HL-60/S4 treated with phorbol 12-myristate 13-acetate at 8.2 ng/mL for 4 days and 3 days (cell line): ENCODE data around the gene S100A2.
"Not testable (repeated sequence)": the region's sequence is repeated elsewhere in the genome, so short reads cannot be mapped to it uniquely, and the experiment has no call there.

Experiments
- in situ Hi-C: fragments of 300-500 bp; cut with MboI; formaldehyde crosslinking; loops from 2 replicates; pipeline ENCODE4 v1.15.0; 2022; ENCODE audit warnings: low sequenced_read_pairs

S100A2 gene

DNA sequence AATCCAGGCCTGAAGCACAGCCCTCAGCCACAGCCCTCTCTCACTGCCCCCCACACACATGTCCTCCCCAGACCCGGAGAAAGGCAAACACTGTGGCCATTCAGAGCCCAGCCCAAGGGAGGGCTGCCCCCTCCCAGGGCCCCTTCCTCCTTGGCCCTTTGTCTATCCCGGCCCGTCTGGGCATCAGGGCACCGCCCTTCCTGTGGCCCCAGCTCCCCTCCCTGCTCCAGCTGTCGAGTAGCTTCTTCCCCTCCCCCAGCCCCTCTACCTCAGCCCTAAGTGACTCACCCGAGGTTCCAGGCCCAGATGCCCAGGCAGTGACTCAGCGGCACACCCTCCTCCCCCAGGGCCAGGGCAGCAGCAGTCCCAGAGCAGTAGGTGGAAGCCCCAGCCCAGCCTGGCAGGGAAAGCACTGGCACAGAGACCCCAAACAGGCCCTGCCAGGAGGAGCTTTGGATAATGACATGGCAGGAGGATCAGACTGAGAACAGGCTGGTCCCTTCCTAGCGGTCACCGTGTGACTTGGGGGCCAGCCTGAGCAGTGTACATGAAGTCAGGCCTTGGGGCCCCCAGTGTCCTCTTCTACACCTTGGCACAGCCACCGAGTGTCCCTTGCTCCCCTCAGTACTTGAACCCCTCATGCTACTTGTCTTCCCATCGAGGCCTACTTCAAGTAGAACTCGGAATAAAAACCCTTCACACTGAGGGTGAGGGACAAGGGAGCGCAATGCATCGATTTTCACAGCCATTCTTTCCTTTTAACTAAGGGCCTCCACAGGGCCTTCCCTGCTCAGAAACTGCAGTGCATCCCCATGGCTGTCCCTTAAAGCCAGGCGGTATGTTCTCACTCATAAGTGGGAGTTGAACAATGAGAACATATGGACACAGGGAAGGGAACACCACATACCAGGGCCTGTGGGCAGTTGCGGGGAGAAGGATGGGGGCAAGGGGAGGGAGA, 1.0 kb upstream of the S100A2 start:
- in situ Hi-C loops, result no loop called here

DNA sequence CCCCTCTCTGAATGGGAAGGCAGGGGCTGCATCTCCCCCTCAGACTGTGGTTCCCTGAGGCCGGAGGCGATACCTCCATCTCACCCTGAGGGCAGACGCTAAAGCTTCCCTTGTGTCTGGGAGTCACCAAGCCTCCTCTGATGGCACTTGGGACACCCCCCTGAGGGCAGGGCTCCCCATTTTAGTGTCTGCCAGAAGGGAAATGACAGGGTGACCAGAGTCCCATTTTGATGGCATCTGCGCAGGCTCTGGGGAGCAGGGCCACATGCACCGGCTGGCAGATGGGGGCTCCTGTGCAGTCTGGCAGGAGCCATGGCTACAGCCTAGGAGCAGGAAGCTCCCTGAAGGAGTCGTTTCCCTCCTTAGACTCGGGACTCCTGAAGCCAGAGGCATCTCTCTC, 1.7 kb downstream of the S100A2 start:
- in situ Hi-C loops, result no loop called here

DNA sequence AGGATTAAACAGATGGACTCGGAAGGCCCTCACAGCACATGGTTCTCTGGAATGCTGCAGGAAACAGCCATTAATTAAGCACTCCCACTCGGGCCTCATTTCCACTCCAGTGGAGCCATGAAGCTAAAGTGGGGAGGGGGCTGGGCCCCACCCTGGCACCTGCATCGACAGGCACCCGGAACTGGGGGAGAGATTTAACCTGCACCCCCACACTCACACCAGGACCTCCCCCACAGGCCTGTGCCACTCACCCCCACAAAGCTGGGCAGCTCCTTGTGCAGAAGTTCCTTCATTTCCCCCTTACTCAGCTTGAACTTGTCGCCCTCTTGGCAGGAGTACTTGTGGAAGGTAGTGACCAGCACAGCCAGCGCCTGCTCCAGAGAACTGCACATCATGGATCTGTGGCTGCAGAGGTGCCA, 2.2 kb downstream of the S100A2 start:
- in situ Hi-C loops, result no loop called here

DNA sequence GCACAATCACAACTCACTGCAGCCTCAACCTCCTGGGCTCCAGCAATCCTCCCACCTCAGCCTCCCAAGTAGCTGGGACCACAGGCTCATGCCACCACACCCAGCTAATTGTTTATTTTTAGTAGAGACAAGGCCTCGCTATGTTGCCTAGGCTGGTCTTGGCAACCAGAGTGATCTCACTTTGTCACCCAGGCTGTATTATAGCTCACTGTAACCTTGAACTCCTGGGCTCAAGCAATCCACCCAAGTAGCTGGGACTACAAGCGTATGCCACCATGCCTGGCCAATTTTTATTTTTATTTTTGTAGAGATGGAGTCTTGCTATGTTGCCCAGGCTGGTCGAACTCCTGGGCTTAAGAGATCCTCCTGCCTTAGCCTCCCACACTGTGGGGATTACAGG, 3.6 kb downstream of the S100A2 start:
- in situ Hi-C loops, result not testable (repeated sequence)

DNA sequence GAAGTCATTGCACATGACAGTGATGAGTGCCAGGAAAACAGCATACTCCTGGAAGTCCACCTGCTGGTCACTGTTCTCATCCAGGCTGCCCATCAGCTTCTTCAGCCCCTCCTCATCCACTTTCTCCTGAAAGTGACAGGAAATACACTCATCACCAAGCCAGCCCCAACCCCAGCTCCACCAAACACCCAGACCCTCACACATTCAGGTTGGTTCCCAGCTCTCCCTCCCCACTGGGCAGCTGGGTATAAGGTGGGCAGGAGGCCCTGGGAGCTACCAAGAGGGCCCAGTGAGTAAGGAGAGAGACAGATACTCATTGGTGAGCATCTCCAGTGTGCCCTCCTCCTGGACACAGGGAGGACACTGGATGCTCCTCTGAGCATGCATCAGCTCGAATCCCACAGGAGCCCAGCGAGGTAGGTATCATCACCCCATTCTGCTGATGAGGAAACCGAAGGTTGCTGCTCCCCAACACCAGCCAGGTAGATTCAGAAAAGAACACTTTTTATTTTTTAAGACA, 4.1 kb downstream of the S100A2 start:
- in situ Hi-C loops, result no loop called here

DNA sequence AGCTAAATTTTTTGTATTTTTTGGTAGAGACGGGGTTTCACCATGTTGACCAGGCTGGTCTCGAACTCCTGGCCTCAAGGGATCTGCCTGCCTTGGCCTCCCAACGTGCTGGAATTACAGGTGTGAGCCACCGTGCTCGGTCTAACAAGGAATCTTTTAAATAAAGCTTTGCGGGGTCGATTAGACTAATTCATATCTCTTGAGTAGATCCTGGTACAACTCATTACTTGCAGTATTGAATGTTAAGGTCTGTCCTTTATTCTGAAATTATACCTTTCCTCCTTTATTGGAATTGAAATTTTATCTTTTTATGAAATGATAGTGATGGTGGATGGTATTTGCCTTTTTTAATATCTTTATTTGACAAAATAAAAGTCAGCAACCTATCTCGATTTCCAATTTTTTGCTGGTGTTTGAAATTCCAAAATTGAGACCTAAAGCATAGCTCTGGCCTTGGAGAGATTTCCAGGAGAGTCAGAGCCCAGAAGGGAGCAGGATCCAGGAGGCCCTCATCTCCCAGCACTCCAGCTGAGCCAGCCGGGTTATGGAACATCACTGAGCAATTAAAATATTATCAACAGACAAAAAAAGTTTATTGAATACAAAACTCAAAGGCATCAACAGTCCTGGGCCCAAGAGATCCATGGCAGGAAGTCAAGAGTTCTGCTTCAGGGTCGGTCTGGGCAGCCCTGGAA, 4.7 kb downstream of the S100A2 start:
- in situ Hi-C loops, result no loop called here

DNA sequence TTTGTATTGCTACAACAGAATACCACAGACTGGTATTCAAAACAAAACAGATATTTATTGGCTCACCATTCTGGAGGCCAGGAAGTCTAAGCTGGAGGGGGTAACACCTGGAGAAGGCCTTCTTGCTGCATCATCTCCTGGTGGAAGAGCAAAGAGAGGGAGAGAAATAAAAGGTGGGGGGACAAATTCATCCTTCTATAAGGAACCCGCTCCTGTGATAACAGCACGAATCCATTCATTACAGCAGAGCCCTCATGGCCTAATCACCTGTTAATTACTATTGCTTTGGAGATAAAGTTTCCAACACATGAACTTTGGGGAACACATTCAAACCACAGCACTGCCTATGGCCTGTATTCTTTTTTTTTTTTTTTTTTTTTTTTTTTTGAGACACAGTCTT, 5.4 kb downstream of the S100A2 start:
- in situ Hi-C loops, result no loop called here

DNA sequence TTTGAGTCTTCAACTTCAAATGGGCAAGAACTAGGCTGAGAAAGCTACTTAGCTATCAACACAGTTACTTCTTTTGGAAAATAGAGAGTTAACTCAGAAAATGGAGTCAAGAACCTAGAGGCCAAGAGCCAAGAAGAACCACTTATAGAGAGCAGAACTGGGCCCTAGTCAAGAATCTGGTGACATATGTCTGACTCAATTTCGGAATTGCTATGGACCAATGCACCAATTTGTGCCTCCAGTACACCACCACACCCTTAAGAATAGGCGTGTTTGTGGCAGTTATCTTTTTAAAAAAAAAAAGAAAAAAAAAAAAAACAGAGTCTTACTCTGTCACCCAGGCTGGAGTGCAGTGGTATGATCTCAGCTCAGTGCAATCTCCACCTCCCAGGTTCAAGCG, 7.8 kb downstream of the S100A2 start:
- in situ Hi-C loops, result no loop called here

DNA sequence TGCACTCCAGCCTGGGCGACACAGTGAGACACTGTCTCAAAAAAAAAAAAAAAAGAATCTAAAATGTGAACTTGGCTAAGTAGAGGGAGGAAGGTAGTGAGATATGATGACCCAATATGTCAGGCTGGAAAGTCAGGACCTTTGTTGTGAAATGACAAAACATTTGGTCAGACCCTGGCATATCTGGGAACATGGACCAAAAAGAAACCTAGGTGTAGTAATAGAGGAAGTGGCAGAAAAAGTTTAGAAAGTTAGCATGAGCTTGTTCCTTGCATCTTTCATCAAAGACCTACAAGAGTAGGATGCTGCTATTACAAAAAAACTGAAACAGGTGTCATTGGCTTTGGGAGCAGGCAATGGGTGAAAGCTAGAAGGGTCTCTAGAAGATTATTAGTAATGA, 9.3 kb downstream of the S100A2 start:
- in situ Hi-C loops, result no loop called here

DNA sequence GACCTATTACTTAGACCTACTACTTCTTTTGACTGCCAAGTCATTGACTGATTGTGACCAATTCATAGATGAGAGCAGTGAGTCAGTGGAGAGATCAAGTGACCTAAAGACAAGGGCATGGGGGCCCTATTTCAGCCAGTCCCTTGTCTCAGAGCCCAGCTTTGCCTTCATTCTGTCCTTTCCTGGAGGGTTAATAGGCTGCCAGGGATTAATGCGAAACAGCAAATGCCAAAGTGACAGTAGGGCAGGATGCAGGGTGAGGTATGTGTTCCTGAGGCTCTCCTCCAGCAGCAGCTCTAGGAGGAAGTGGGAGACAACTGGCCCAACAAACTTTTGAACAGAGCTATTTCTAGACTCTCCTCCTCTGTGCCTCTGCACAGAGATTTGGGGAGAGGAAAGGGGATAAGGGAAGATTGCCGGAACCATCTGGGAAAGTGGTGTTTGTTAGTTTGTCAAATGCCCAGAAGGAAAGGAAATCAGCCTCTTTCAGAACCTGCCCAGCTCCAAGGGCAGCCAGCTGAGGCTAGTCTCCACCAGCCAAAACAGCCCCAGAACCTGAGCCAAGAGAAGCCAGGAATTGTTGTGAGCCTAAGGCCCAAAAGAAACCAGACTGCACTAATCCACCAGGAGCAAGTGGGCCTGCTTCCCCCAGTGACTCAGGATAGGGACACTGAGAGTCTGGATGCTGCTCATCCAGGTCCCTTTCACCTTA, 11.7 kb downstream of the S100A2 start:
- in situ Hi-C loops, result no loop called here

DNA sequence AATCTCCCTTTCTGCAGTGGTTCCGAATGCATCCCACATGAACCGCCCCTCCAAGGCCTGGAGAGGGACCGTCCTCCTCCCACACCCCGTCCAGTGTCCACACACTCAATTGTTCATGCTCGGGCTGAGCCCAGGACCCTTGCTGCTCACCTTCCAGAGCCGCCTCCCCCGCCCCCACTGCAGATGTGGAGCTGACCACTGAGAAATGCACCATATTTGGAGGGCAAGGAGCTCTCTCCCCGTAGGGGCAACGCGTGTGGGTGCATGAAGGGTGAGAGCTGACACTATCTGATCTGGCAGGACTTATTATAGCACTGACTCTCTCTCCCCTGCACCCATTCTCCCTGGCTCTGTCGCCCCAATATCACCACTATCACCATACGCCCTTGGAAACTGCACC, 12.5 kb downstream of the S100A2 start:
- in situ Hi-C loops, result no loop called here

DNA sequence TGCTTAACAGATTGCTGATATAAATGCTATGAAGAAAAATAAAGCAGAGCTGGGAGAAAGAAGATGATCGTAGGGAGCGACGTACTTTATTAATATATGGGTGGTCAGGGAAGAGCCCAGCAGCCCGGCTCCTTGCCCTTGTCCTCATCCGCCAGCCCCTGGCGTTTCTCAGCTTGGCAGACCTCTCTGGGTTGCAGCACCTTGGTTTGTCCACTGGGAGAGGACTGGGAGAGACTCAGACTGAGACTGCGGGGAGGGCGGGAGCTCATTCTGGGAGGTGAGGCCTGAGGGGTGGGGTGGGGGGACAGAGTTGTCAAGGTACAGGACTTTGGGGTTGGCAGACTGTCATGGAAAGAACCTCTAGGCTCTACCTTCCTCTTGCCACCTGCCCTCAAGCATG, 13.3 kb downstream of the S100A2 start:
- in situ Hi-C loops, result no loop called here

DNA sequence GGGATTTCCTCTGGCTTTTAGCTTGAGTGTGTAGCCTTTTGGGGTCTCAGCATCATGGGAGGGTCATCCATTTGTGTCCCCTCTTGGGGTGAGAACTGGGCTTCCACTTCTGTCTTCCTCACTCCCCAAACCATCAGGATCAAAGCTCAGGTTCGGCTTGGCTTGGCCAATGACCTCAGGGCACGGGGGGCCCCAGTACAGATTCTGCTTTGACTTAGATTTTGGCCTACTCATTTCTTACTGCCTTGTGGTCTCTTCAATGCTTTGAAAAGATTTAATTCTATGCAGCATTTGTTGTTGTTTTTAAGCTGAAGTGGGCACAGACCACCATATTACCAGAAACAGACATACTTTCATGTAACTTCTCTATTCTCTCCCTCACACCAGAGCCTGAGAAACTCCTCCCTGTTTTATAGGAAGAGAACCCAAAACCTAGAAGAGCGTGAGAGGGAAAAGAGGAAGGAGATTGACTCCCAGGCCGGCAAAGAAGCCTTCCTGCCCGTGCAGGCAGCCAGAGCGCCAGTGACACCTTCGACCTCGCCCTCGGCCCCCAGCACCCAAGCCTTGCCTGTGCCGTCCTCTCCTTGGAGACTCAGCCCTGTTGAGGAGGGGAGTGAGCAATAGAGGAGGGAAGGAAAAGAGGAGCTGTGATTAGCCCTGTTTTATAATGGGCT, 14.7 kb downstream of the S100A2 start:
- in situ Hi-C loops, result no loop called here

DNA sequence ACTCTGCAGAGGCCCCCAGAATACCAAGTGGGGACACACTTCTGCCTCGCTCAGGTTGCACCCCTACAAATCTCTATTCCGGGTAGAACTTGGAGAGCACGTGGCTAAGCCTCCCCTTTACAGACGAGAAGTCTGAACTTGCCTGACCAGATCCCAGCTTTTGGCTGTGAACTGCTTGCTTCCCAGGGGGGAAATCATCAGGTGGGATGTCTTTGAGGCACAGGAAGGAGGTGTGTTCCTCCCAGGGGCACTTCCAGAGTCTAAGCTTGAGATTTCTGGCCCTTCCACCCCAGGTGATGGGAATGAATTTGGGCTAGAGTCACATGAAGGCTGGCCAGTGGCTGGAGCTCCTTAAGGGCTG, 15.3 kb downstream of the S100A2 start:
- in situ Hi-C loops, result no loop called here

DNA sequence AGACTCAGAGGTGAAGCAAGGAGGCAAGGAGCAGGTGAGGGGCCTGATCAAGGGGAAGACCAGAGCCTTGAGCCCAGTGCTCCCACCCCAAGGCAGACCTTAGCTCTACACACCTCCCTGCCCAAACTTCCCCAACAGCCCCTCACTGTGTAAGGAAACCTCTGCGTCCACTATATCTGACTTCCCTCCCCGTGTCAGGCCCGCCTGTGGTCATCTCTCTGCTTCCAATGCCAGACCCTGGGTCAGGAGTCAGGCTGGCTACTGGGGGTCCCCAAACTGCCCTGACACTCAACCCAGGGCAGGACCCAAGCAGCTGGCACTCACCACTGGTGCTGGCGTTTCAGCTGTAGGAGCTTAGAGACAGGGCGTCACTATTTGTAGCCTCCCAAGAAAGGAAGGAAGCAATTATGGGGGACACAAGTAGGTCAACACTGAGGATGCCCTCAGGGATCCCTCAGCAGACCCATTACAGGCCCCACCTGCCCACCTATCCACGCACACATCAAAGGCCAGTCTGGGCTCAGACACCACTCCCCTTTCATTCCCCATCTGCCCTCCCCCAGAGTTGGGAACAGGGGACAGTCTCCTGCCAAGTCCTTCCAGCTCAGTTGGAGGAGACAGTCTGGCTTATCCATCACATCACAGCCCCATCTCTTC, 15.8 kb downstream of the S100A2 start:
- in situ Hi-C loops, result loop anchor here (25.0 kb wide), 1 partner anchor 437 kb away; the partner anchor contains the start of genes JTB, RAB13 and RPS27

DNA sequence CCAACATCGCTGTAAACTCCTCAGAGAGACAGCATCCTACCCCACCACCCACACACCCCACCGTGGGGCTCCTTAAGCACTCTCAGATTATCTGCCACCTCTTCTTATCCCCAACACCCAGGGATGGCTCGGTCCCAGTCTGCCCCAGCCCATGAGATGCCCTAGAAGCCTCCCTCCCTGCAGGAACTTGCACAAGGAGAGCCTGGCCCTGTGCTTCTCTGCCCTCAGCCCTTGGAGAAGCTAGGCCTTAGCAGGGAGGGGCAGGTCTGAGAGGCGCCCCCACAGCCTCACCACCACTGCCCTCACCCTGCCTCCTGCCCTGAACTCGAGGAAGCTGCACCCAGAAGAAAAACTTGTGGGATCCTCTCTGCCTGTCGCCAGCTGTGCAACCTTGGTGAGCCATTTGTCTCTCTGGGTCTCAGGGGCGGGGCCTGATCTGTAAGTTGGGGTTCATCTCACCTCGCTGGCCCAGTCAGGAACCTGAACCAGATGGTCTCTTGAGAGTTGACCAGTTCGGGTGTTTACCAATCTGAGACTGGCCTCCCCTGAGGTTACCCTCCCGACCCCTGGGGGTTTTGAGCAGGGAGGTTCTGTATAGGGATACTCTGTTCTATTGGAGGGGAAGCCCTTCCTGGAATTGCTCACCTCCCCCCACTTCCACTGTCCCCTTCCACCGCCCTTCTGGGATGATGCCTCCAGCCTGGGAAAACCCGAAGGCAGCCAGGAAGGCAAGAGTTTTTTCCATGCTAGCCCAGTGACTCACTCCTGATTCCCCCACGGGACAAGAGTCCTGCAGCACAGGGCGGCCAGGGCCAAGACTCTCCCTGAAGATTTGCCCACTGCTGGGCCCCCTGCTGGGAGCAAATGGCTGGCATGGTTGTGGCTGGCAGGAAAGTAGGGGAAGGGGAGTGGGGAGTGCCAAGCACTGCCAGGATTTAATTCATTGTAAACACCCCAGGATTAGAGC, 16.6 kb downstream of the S100A2 start, which contains the start of gene S100A3:
Gene S100A3, minus strand, starts transcription at position 537 of the 967 bp plus-strand sequence. CDS start 773 bp downstream, outside the sequence.
- in situ Hi-C loops, result loop anchor here (25.0 kb wide), 1 partner anchor 438 kb away; the partner anchor contains the start of genes JTB, RAB13 and RPS27

DNA sequence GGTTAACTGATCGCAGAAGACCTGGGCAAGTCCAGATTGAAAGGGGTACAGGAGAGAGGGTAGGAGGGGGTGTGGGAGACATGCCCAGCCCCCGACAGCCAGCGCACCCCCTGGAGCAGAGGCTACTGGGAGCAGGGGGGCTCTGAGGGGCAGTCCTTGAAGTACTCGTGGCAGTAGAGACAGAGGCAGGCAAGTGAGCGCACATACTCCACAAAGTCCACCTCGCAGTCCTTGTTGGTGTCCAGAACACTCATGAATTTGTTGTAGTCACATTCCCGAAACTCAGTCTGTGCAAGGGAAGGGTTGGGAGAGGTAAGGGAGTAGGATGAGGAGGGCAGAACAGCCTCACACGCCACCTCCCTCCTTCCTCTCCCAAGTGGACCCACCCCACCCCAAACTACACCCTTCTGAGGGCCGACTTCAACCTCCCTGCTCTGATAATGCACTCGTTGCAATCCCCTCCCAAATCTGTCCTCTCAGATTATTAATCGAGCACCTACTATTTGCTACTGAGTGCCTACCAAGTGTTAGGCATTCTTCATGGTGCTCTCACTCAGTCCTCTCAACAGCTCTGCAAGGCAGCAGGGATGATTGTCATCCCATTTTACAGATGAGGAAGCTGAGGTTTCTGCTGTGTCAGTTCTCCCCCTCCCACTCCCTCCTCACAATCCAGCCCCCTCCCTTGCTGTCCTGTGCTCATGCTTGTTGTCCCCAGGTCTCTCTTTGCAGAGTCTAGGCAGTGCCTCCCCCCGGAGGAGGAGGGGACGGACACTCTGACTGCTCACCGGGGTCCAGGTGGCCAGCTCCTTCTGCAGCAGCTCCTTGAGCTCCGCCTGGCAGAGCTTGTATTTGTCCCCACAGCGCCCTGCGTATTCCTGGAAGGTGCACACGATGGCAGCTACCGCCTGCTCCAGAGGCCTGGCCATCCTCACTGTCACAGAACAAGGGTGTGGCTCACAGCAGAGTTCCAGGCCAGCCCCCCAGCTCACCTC, 17.8 kb downstream of the S100A2 start:
- in situ Hi-C loops, result loop anchor here (25.0 kb wide), 1 partner anchor 439 kb away; the partner anchor contains the start of genes JTB, RAB13 and RPS27
